Measurements from ENCODE around the gene DGKZ. TPM values are rescaled to one million over a fixed set of nuclear protein-coding genes. Genes with fewer than 3 reads are reported as not detected.
A peak's percentile ranks its signal among the peaks of the same experiment; 100 is the strongest.

DGKZ gene
- total and polyA plus RNA-seq, 2 experiments from 2014 or later, result 45.1 to 170 TPM

DNA sequence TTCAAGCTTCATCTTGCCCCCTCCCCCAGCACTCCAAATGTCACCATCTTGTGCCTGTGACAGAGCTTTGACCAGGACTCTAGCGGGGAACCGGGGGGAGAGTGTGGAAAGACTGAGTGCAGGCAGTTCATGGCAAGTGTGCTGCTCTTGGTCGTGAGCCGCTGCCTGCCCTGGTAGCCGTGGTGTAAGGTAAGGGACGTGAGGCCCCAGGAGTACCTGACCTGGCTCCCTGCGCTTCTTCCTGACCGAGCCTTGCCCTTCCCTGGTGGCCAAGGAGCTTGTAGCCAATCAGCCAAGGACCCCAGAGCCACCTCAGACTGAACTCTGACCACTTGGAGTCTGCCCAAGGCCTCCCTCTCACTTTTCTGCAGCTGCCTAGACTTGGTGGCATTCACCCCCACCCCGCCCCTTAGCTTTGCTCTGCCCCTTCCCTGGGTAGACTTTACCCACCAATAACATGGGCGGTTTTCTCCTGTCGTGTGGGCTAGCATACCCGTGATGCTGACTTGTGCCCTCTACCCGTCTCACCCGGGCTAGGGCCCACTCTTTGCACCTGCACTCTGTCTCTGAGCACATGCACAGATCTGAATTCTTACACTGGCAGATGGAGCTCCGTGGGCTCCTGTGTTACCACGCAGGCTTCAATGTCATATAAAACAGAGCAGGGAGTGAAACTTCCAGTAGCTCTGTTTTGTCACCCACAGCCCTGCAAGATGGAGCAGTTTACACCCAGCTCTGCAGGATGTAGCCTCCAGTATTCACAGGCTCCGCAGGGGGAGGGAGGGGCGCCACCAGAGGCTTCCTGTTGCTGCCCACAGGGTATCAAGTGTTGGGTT lies 1.5 kb downstream of the DGKZ start:
- H3K79me2 ChIP-seq (replicated peaks; ENCODE audit: insufficient read depth), result peaks cover 52% of the 10 kb centered on the region
- peaks cover 7% of the 10 kb centered on the region; the same call in 1 of the 2 replicates for H3K27me3 ChIP-seq (ENCODE audit: insufficient read depth)
- peaks cover 10% of the 10 kb centered on the region for H3K27me3 Mint-ChIP-seq (ENCODE audit: insufficient read depth, low read depth, poor library complexity)
- no peak for DNase-seq (ENCODE audit: low spot score)
- no peaks in the 10 kb centered on the region for H3K36me3 ChIP-seq (ENCODE audit: insufficient read depth)
- H3K9me2 ChIP-seq (ENCODE audit: insufficient read depth), result no peaks in the 10 kb centered on the region
- TF ChIP-seq NANOG (IDR thresholded peaks at IDR 0.05; ENCODE audit: borderline replicate concordance) (no peak), ZNF114 (CRISPR knock-in tag; IDR thresholded peaks at IDR 0.05) (no peak)
- TF ChIP-seq, protein P1, sequence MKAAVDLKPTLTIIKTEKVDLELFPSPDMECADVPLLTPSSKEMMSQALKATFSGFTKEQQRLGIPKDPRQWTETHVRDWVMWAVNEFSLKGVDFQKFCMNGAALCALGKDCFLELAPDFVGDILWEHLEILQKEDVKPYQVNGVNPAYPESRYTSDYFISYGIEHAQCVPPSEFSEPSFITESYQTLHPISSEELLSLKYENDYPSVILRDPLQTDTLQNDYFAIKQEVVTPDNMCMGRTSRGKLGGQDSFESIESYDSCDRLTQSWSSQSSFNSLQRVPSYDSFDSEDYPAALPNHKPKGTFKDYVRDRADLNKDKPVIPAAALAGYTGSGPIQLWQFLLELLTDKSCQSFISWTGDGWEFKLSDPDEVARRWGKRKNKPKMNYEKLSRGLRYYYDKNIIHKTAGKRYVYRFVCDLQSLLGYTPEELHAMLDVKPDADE (IDR thresholded peaks at IDR 0.05), result no peak
- TF ChIP-seq, protein P2, sequence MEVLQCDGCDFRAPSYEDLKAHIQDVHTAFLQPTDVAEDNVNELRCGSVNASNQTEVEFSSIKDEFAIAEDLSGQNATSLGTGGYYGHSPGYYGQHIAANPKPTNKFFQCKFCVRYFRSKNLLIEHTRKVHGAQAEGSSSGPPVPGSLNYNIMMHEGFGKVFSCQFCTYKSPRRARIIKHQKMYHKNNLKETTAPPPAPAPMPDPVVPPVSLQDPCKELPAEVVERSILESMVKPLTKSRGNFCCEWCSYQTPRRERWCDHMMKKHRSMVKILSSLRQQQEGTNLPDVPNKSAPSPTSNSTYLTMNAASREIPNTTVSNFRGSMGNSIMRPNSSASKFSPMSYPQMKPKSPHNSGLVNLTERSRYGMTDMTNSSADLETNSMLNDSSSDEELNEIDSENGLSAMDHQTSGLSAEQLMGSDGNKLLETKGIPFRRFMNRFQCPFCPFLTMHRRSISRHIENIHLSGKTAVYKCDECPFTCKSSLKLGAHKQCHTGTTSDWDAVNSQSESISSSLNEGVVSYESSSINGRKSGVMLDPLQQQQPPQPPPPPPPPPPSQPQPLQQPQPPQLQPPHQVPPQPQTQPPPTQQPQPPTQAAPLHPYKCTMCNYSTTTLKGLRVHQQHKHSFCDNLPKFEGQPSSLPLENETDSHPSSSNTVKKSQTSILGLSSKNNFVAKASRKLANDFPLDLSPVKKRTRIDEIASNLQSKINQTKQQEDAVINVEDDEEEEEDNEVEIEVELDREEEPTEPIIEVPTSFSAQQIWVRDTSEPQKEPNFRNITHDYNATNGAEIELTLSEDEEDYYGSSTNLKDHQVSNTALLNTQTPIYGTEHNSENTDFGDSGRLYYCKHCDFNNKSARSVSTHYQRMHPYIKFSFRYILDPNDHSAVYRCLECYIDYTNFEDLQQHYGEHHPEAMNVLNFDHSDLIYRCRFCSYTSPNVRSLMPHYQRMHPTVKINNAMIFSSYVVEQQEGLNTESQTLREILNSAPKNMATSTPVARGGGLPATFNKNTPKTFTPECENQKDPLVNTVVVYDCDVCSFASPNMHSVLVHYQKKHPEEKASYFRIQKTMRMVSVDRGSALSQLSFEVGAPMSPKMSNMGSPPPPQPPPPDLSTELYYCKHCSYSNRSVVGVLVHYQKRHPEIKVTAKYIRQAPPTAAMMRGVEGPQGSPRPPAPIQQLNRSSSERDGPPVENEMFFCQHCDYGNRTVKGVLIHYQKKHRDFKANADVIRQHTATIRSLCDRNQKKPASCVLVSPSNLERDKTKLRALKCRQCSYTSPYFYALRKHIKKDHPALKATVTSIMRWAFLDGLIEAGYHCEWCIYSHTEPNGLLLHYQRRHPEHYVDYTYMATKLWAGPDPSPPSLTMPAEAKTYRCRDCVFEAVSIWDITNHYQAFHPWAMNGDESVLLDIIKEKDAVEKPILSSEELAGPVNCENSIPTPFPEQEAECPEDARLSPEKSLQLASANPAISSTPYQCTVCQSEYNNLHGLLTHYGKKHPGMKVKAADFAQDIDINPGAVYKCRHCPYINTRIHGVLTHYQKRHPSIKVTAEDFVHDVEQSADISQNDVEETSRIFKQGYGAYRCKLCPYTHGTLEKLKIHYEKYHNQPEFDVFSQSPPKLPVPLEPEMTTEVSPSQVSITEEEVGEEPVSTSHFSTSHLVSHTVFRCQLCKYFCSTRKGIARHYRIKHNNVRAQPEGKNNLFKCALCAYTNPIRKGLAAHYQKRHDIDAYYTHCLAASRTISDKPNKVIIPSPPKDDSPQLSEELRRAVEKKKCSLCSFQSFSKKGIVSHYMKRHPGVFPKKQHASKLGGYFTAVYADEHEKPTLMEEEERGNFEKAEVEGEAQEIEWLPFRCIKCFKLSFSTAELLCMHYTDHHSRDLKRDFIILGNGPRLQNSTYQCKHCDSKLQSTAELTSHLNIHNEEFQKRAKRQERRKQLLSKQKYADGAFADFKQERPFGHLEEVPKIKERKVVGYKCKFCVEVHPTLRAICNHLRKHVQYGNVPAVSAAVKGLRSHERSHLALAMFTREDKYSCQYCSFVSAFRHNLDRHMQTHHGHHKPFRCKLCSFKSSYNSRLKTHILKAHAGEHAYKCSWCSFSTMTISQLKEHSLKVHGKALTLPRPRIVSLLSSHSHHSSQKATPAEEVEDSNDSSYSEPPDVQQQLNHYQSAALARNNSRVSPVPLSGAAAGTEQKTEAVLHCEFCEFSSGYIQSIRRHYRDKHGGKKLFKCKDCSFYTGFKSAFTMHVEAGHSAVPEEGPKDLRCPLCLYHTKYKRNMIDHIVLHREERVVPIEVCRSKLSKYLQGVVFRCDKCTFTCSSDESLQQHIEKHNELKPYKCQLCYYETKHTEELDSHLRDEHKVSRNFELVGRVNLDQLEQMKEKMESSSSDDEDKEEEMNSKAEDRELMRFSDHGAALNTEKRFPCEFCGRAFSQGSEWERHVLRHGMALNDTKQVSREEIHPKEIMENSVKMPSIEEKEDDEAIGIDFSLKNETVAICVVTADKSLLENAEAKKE (CRISPR knock-in tag; IDR thresholded peaks at IDR 0.05), result no peak
- ATAC-seq, result no peak
- H3K9me3 Mint-ChIP-seq, result no peaks in the 10 kb centered on the region; the same call in 2 of the 3 replicates
- H2AFZ ChIP-seq, result no peak overlapping the region
- H4K20me1 ChIP-seq (replicated peaks; ENCODE audit: insufficient read depth), result peaks cover 20% of the 10 kb centered on the region
- peaks cover 3% of the 10 kb centered on the region; the same call in 2 of the 3 replicates for H3K36me3 Mint-ChIP-seq (ENCODE audit: low read depth)
- peaks cover 12% of the 10 kb centered on the region; the same call in 1 of the 2 replicates for H3F3A ChIP-seq (replicated peaks; ENCODE audit: low read depth)
- H3K4me1 Mint-ChIP-seq, result peaks cover 77% of the 10 kb centered on the region
- H3K4me3 Mint-ChIP-seq, result peak overlapping the region; percentile 82
- H3K4me2 ChIP-seq, result peak overlapping the region; percentile 92
- peaks cover 75% of the 10 kb centered on the region for H3K4me1 ChIP-seq (ENCODE audit: insufficient read depth)
- peak overlapping the region; percentile 57; the same call in 1 of the 2 replicates for H3K27ac Mint-ChIP-seq
- peak overlapping the region; percentile 80 for H3K4me3 ChIP-seq
- no peak overlapping the region for H3K27ac ChIP-seq (ENCODE audit: low read depth)

All from GM23338 (cell line).